ENCODE results near the gene PLA1A.
"Not testable (repeated sequence)": the region's sequence is repeated elsewhere in the genome, so short reads cannot be mapped to it uniquely, and the experiment has no call there.

Gene PLA1A

DNA sequence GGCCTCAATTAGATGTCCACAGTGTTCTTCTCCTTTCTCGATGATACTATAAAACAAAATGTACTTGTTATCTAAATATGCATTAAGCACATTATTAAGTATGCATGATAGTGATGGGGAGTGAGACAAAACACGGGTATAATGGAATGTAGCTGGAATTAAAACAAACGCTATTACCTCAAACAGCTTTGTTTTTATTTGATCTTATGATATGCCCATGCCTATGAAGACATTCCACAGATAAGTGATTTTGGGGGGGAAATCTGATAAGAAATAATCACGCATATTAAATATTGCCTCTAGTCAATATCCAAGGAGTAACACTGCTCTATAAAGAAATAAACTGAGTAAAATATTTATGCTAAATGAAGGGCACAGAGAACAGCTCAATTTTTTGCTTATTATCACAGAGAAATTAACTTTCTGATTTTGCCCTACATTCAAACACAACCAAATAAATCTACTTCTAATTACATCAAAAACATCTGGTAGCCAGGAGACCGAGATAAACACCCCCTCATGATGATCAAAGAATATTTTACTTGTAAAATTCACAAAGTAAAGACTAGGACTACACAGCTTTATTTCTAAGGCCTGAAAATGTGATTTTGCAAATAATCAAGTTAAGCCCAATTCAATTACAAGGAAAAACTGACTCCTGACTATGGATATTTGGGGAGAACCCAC is 77.6 kb downstream of the PLA1A start:
- TF ChIP-seq TAF1 (IDR thresholded peaks at IDR 0.05; ENCODE audit: borderline replicate concordance, low read depth, low read length) (no peak), POLR2A (IDR thresholded peaks at IDR 0.05; ENCODE audit: low read depth, low read length) (no peak), POLR2AphosphoS5 (IDR thresholded peaks at IDR 0.05; ENCODE audit: low read depth, low read length) (no peak)
- peak; percentile 46 for FAIRE-seq

DNA sequence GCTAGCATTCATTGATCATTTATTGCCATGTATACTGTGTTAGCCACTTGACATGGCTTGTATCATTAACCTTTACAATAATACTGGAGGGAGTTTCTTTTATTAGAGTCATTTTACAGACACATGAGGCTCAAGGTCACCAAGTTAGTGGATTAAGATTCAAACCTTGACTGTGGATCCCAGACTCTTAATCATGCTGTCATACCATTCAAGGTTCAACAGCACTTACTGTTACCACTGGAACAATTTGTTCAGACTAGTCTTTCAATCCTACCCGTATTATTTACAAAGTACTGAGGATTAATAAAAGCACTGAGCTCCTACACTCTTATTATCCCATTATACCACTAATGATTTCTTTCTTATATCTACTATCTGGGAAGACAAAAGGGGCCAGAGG is 78.3 kb downstream of the PLA1A start:
- no peak for DNase-seq (ENCODE audit: insufficient read length)
- no peak for TF ChIP-seq POLR2A (IDR thresholded peaks at IDR 0.05; ENCODE audit: low read depth, low read length)
- no peak for TF ChIP-seq TAF1 (IDR thresholded peaks at IDR 0.05; ENCODE audit: borderline replicate concordance, low read depth, low read length)
- no peak for TF ChIP-seq POLR2AphosphoS5 (IDR thresholded peaks at IDR 0.05; ENCODE audit: low read depth, low read length)
- FAIRE-seq, result peak; percentile 83

More for the DNA sequence above, 77.6 kb downstream of the PLA1A start:
- no peak for DNase-seq (ENCODE audit: insufficient read length)

DNA sequence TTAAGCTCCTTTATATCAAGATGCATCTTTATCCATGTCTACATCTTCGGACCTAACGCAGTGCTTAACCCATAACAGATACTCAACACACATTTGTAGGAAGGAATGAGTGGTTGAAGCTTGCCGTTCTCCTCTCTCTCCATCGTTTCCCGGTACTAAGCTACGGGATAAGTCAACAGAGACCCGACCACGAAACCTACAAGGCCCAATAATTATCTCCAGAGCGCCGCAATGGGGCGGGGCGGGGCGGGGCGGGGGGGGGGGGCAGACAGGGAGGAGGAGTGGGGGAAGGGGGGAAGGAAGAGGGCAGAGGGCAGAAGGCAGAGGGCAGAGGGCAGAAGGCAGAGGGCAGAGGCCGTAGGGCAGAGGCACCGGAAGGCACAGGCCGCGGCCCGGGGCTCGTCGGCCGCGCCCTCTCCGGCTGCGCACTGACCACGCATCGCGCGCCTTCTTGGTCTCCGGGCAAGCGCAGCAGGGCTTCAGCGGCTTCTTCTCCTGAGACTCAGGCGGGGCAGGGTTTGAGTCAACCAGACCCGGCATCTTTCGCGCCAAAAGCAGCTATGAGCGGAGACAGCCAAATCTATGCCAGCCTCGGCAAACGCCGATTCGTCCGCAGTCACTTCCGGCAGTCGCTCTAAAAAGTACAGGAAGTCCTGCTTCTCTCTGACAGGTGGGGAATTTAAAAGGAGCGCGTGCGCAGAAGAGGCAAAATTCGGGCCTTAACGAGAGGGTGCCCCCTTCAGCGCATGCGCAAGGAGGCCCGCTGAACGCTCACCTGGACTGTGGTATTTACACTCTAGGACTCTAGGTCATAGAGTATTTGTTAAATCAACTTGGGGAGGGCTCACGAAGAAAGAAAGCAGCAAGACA is 79.3 kb downstream of the PLA1A start, which contains the start of gene COX17:
COX17 (minus strand) TSS at position 636 of the 870 bp plus-strand sequence; CDS start at position 540, 96 bp downstream.
- DNase-seq (ENCODE audit: insufficient read length) (peak; percentile 76), FAIRE-seq (peak; percentile 98)
- TF ChIP-seq POLR2AphosphoS5 (IDR thresholded peaks at IDR 0.05; ENCODE audit: low read depth, low read length) (peak; percentile 79), TAF1 (IDR thresholded peaks at IDR 0.05; ENCODE audit: borderline replicate concordance, low read depth, low read length) (peak; percentile 65), POLR2A (IDR thresholded peaks at IDR 0.05; ENCODE audit: low read depth, low read length) (peak; percentile 85; the same call in 1 of the 2 replicates)

DNA sequence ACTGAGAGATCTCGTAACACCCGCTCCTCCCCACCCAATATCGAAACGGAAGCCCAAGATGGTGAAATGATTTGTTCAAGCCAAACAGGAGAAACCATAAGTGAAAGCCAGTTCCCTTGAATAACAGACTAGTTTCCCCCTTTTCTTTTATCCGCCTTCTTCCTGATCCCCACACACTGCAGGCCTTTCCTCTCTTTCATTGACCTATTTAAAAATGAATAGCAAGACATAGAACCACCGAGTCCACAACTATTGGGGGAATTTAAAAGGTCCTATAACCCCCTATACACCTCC is 79.9 kb downstream of the PLA1A start:
- TF ChIP-seq TAF1 (IDR thresholded peaks at IDR 0.05; ENCODE audit: borderline replicate concordance, low read depth, low read length) (no peak; the same call in 1 of the 2 replicates), POLR2AphosphoS5 (IDR thresholded peaks at IDR 0.05; ENCODE audit: low read depth, low read length) (no peak), POLR2A (IDR thresholded peaks at IDR 0.05; ENCODE audit: low read depth, low read length) (no peak)
- no peak for DNase-seq (ENCODE audit: insufficient read length)
- no peak for FAIRE-seq

DNA sequence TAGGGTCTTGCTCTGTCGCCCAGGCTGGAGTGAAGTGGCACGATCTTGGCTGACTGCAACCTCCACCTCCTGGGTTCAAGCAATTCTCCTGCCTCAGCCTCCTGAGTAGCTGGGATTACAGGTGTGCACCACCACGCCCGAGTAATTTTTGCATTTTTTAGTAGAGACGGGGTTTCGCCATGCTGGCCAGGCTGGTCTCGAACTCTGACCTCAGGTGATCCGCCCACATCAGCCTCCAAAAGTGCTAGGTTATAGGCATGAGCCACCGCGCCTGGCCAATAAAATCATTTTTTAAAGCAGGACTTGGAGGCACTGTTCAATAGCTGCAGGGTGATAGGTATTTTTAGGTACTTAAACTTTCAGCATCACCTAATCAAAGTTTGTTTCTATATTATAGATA is 80.5 kb downstream of the PLA1A start:
- FAIRE-seq; DNase-seq (ENCODE audit: insufficient read length): not testable (repeated sequence)

Measured in GM12892 (cell line).